Measurements from ENCODE around the gene PARP6. TPM values are rescaled to one million over a fixed set of nuclear protein-coding genes. Genes with fewer than 3 reads are reported as not detected.

PARP6 gene
- total RNA-seq, 3 donors from 2014 or later (not counting 1 experiment from before 2014, with no cell fraction given) = 132 to 135 (median 132) TPM

GRCh38 chr15:72242775-72243370, 29.5 kb downstream of the PARP6 start:
- no peaks in the 10 kb centered on the region for H3K36me3 Mint-ChIP-seq
- ATAC-seq (no peak), DNase-seq (no peak)
- H3K4me1 ChIP-seq (ENCODE audit: control insufficient read depth, insufficient read depth, low read length) = no peaks in the 10 kb centered on the region
- H3K4me1 Mint-ChIP-seq = peaks cover 0 to under 1% of the 10 kb centered on the region in 2 donors
- H3K4me3 Mint-ChIP-seq = no peak overlapping the region
- H3K27me3 ChIP-seq (ENCODE audit: control insufficient read depth, insufficient read depth, low read length) = no peaks in the 10 kb centered on the region
- intact Hi-C loops (cut with micrococcal nuclease) = no loop called here
- H3K27ac Mint-ChIP-seq = no peak overlapping the region
- H3K4me3 ChIP-seq (ENCODE audit: low read length) = no peak overlapping the region
- no peaks in the 10 kb centered on the region for H3K9me3 Mint-ChIP-seq
- TF ChIP-seq, protein P1, sequence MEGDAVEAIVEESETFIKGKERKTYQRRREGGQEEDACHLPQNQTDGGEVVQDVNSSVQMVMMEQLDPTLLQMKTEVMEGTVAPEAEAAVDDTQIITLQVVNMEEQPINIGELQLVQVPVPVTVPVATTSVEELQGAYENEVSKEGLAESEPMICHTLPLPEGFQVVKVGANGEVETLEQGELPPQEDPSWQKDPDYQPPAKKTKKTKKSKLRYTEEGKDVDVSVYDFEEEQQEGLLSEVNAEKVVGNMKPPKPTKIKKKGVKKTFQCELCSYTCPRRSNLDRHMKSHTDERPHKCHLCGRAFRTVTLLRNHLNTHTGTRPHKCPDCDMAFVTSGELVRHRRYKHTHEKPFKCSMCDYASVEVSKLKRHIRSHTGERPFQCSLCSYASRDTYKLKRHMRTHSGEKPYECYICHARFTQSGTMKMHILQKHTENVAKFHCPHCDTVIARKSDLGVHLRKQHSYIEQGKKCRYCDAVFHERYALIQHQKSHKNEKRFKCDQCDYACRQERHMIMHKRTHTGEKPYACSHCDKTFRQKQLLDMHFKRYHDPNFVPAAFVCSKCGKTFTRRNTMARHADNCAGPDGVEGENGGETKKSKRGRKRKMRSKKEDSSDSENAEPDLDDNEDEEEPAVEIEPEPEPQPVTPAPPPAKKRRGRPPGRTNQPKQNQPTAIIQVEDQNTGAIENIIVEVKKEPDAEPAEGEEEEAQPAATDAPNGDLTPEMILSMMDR (IDR thresholded peaks at IDR 0.05) = no peak
- 95% methylated on average over 2 of the region's 2 CpGs for WGBS (ENCODE audit: insufficient coverage)
- no peaks in the 10 kb centered on the region for H3K27me3 Mint-ChIP-seq (ENCODE audit: low read depth in 2 of 2)
- no peaks in the 10 kb centered on the region for H3K9me3 ChIP-seq (ENCODE audit: control insufficient read depth, insufficient read depth, low read length)
- peaks cover 30% of the 10 kb centered on the region for H3K36me3 ChIP-seq (ENCODE audit: control insufficient read depth, insufficient read depth, low read length)
- no peak overlapping the region for H3K27ac ChIP-seq (ENCODE audit: low read length)

DNA sequence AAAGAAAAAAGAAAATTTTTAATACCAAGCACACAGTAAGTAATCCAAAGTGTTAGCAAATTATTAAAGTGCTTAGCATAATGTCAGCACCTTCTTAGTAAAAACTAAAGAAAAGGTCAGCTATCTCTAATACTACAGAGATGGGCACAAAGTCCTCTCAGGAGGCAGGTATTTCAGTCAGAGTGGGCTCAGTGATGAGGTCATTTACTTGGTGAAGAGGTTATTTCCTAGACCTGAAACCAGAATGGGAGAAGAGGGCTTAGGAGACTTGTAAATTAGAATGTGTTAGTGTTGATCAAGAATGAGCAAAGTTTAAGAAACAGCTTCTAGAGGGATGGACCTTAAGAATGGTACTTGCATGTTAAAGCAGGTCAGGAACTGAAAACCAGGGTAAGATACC, 32.7 kb downstream of the PARP6 start:
- no peaks in the 10 kb centered on the region for H3K27me3 Mint-ChIP-seq (ENCODE audit: low read depth in 2 of 2)
- peaks cover 12 to 18% of the 10 kb centered on the region in 2 donors for H3K4me1 Mint-ChIP-seq
- no peaks in the 10 kb centered on the region for H3K27me3 ChIP-seq (ENCODE audit: control insufficient read depth, insufficient read depth, low read length)
- H3K27ac ChIP-seq (ENCODE audit: low read length) = no peak overlapping the region
- no peak for ATAC-seq
- no peaks in the 10 kb centered on the region for H3K36me3 Mint-ChIP-seq
- H3K36me3 ChIP-seq (ENCODE audit: control insufficient read depth, insufficient read depth, low read length) = peaks cover 24% of the 10 kb centered on the region
- DNase-seq = no peak
- no peaks in the 10 kb centered on the region for H3K9me3 Mint-ChIP-seq
- no peak overlapping the region for H3K4me3 Mint-ChIP-seq
- no peaks in the 10 kb centered on the region for H3K9me3 ChIP-seq (ENCODE audit: control insufficient read depth, insufficient read depth, low read length)
- peaks cover 12% of the 10 kb centered on the region for H3K4me1 ChIP-seq (ENCODE audit: control insufficient read depth, insufficient read depth, low read length)
- intact Hi-C loops (cut with micrococcal nuclease) = loop anchor here (10.0 kb wide), 1 partner anchor 235 kb away; the partner anchor contains the start of gene ARIH1
- no peak overlapping the region for H3K4me3 ChIP-seq (ENCODE audit: low read length)
- TF ChIP-seq, protein P1 (IDR thresholded peaks at IDR 0.05) = no peak
- peak overlapping the region in 1 of 2 donors; percentile 23 for H3K27ac Mint-ChIP-seq

DNA sequence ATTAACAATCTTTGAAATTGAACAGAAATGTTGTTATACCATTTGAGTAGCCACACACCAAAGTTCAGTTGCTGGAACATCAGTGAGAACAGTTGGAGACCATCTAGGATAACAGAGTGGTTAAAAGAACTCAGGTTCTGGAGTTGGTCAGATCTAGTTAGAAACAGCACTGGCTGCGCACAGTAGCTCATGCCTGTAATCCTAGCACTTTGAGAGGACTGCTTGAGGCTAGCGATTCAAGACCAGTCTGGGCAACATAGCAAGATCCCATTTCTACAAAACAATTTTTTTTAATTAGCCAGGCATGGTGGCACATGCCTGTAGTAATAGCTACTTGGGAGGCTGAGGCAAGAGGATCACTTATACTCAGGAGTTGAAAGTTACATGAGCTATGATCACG, 33.8 kb downstream of the PARP6 start:
- H3K36me3 Mint-ChIP-seq = no peaks in the 10 kb centered on the region
- ATAC-seq = no peak

More for the DNA sequence above, 33.8 kb downstream of the PARP6 start:
- Histone ChIP-seq H3K27ac (ENCODE audit: low read length) (no peak overlapping the region), H3K9me3 (ENCODE audit: control insufficient read depth, insufficient read depth, low read length) (no peaks in the 10 kb centered on the region), H3K4me1 (ENCODE audit: control insufficient read depth, insufficient read depth, low read length) (peaks cover 12% of the 10 kb centered on the region), H3K27me3 (ENCODE audit: control insufficient read depth, insufficient read depth, low read length) (no peaks in the 10 kb centered on the region), H3K36me3 (ENCODE audit: control insufficient read depth, insufficient read depth, low read length) (peaks cover 16% of the 10 kb centered on the region), H3K4me3 (ENCODE audit: low read length) (no peak overlapping the region)
- Mint-ChIP-seq H3K9me3 (no peaks in the 10 kb centered on the region), H3K4me1 (peaks cover 12 to 18% of the 10 kb centered on the region in 2 donors), H3K27ac (no peak overlapping the region), H3K27me3 (ENCODE audit: low read depth in 2 of 2) (no peaks in the 10 kb centered on the region), H3K4me3 (no peak overlapping the region)
- WGBS (ENCODE audit: insufficient coverage) = 100% methylated on average over 3 of the region's 3 CpGs
- DNase-seq = no peak
- TF ChIP-seq, protein P1 (IDR thresholded peaks at IDR 0.05) = no peak
- intact Hi-C loops (cut with micrococcal nuclease) = loop anchor here (10.0 kb wide), 1 partner anchor 236 kb away; the partner anchor contains the start of gene ARIH1
